HepG2 (cell line): ENCODE measurements around the gene SIRPB2. TPM values are rescaled to one million over a fixed set of nuclear protein-coding genes. Genes with fewer than 3 reads are reported as not detected.

ENCODE experiments used
- ATAC-seq: fragments of 200-7000 bp; cut with Tn5 transposase; 3 replicates; pipeline ENCODE4 v1.9.1; 2020; ENCODE audit warnings: mild to moderate bottlenecking, moderate library complexity
- BruUV-seq: library from RNA; stranded (reverse); fragments of 400-500 nt; replicated peaks from 2 replicates; lab custom pipeline; 2021; lab: Mats Ljungman, UMichigan
- CTCF ChIA-PET: fragments of 300-600 bp; formaldehyde crosslinking; extraction: SDS; loops from one replicate; lab custom pipeline; 2021; ENCODE audit warnings: low total read pairs, inconsistent platforms, low intra/inter-chr PET ratio; lab: Yijun Ruan, JAX
- POLR2A ChIA-PET: fragments of 350-600 bp; sonication (Branson Sonifier 250); formaldehyde crosslinking; loops from one replicate; lab custom pipeline; 2020; ENCODE audit warnings: antibody characterized with exemption, inconsistent platforms; lab: Yijun Ruan, JAX
- DNase-seq: peaks from one replicate; pipeline ENCODE4 v3.0.0-alpha.2; 2015; ENCODE audit warnings: low spot score
- FAIRE-seq: peaks from 3 replicates; lab custom pipeline; 2011; peaks lifted over from hg19 to GRCh38; lab: Jason Lieb, UNC
- H2AFZ ChIP-seq: one replicate; pipeline ENCODE4 v1.6.1; 2011; ENCODE audit warnings: low read length, inconsistent platforms
- H3K27ac ChIP-seq: fragments of 300-600 bp; 3 replicates; pipeline ENCODE4 v1.8.0; 2011; ENCODE audit warnings: mixed run types, mild to moderate bottlenecking, mixed read lengths, low read length, inconsistent platforms; ENCODE audit not compliant: insufficient read depth; ENCODE audit errors: extremely low read length
- H3K27me3 ChIP-seq, 2 experiments: fragments of 200-600 bp in 1 of 2; 2 replicates in 1 of 2; 3 replicates in 1 of 2; pipeline versions ENCODE4 v1.6.0 to v1.8.0; 2011; ENCODE audit warnings: low read length in 2 of 2, mild to moderate bottlenecking in 2 of 2, moderate library complexity in 2 of 2, inconsistent platforms in 1 of 2; ENCODE audit not compliant: insufficient read depth in 2 of 2, control insufficient read depth in 1 of 2
- H3K36me3 ChIP-seq, 2 experiments: fragments of 200-600 bp in 1 of 2; replicated peaks in 1 of 2; 2 replicates in 1 of 2; 3 replicates in 1 of 2; pipeline versions ENCODE4 v1.5.1 to v1.8.0; 2011; ENCODE audit warnings: low read length in 2 of 2, inconsistent platforms in 1 of 2; ENCODE audit not compliant: insufficient read depth in 2 of 2, control insufficient read depth in 1 of 2
- H3K4me1 ChIP-seq: 2 replicates; pipeline ENCODE4 v1.5.1; 2012; ENCODE audit warnings: low read length, inconsistent platforms; ENCODE audit not compliant: insufficient read depth
- H3K4me2 ChIP-seq: 2 replicates; pipeline ENCODE4 v1.6.0; 2011; ENCODE audit warnings: low read depth, low read length, inconsistent platforms
- H3K4me3 ChIP-seq, 3 experiments: fragments of 200-600 bp in 1 of 3; sonication (generic), shearing (Covaris generic) in 1 of 3; replicated peaks in 1 of 3; 2 replicates each; pipeline ENCODE4 v1.5.1; 2011 to 2016; ENCODE audit warnings: low read length in 3 of 3, inconsistent platforms in 2 of 3, low read depth in 2 of 3, mild to moderate bottlenecking in 2 of 3, control low read depth in 1 of 3, mixed read lengths in 1 of 3; ENCODE audit not compliant: insufficient read depth in 1 of 3
- H3K79me2 ChIP-seq: one replicate; pipeline ENCODE4 v1.6.1; 2011; ENCODE audit warnings: low read length, inconsistent platforms; ENCODE audit not compliant: insufficient read depth
- H3K9ac ChIP-seq: 2 replicates; pipeline ENCODE4 v1.6.0; 2011; ENCODE audit warnings: mild to moderate bottlenecking, low read depth, low read length, inconsistent platforms; ENCODE audit not compliant: insufficient read depth
- H3K9me3 ChIP-seq: 2 replicates; pipeline ENCODE4 v1.5.1; 2012; ENCODE audit warnings: mild to moderate bottlenecking, low read length
- H4K20me1 ChIP-seq: 2 replicates; pipeline ENCODE4 v1.6.0; 2011; ENCODE audit warnings: inconsistent platforms, mild to moderate bottlenecking, low read length, moderate library complexity; ENCODE audit not compliant: insufficient read depth
- CEBPB ChIP-seq: IDR thresholded peaks from 2 replicates; pipeline ENCODE4 v1.6.1; 2011; ENCODE audit warnings: low read depth, low read length, improper control_type of control experiment, borderline replicate concordance
- CREB1 ChIP-seq, 2 experiments: fragments of 450-650 bp in 1 of 2; IDR thresholded peaks; 2 replicates each; pipeline ENCODE4 v1.6.1; 2016 to 2017; ENCODE audit warnings: control low read depth in 1 of 2, mild to moderate bottlenecking in 1 of 2, missing compliant biosample characterization in 1 of 2, missing genetic modification characterization in 1 of 2
- KAT2B ChIP-seq: fragments of 150-350 bp; IDR thresholded peaks from 2 replicates; pipeline ENCODE4 v1.6.1; 2014; ENCODE audit warnings: low read depth, low read length, borderline replicate concordance
- KLF9 ChIP-seq: IDR thresholded peaks from 2 replicates; pipeline ENCODE4 v1.6.1; 2016; ENCODE audit warnings: low read depth
- POLR2AphosphoS2 ChIP-seq: IDR thresholded peaks from 2 replicates; pipeline ENCODE4 v1.6.1; 2011; ENCODE audit warnings: low read depth, low read length, improper control_type of control experiment
- REL ChIP-seq: sonication (generic); formaldehyde crosslinking; conservative IDR thresholded peaks from 2 replicates; pipeline ENCODE4 v1.8.0; 2022; ENCODE audit warnings: mild to moderate bottlenecking, missing genetic modification reagents, moderate library complexity
- SP4 ChIP-seq: sonication (generic); formaldehyde crosslinking; IDR thresholded peaks from 2 replicates; pipeline ENCODE4 v1.8.1; 2023; ENCODE audit warnings: mild to moderate bottlenecking, missing genetic modification reagents
- ZNF274 ChIP-seq: sonication (generic); formaldehyde crosslinking; IDR thresholded peaks from 2 replicates; pipeline ENCODE4 v1.5.1; 2020; ENCODE audit warnings: mild to moderate bottlenecking, missing genetic modification reagents
- WGBS: methylation state at CpG from one replicate; pipeline ENCODE4 v1.1.6; 2017; ENCODE audit warnings: low lambda C conversion rate; 5-methylcytosine and 5-hydroxymethylcytosine counted together
- in situ Hi-C: cut with HindIII; loops from 2 replicates; pipeline ENCODE4 v1.10.0; 2017; ENCODE audit warnings: low pct_unique_long_range_greater_than_20kb; ENCODE audit not compliant: extremely low pct_ligation_motif_present
- intact Hi-C: fragments of 100-400 bp; cut with micrococcal nuclease; formaldehyde crosslinking; loops from one replicate; pipeline ENCODE4 v1.10.0; 2022; ENCODE audit not compliant: unreplicated experiment
- polyA plus RNA-seq, 8 experiments: library from polyadenylated mRNA; depleted of rRNA in 3 of 8; stranded (reverse) in 7 of 8; unstranded in 1 of 8; fragments of >200 nt; fragmentation: Illumina TruSeq in 4 of 8; extraction: Trizol in 4 of 8; gene quantifications; 2 replicates each; pipeline versions ENCODE4 v1.2.1 to v1.2.3, GENCODE V29; 2011 to 2016; ENCODE audit warnings: low read depth in 4 of 8, missing spikeins in 1 of 8, mixed read lengths in 1 of 8; ENCODE audit not compliant: insufficient read depth in 1 of 8
- total RNA-seq, 5 experiments: library from RNA; depleted of rRNA; stranded (reverse); fragments of >200 nt; fragmentation: Illumina TruSeq; extraction: Trizol; gene quantifications; 2 replicates each; pipeline ENCODE4 v1.2.3, GENCODE V29; 2016; ENCODE audit warnings: low read depth in 1 of 5

Gene SIRPB2
- total and polyA plus RNA-seq, 2 of the 13 experiments (the other 11 are each of a cell fraction or from before 2014, with no cell fraction given), result not detected

- H3K4me1 ChIP-seq, result peaks cover 20% of the 10 kb centered on the region
- FAIRE-seq (no peak), DNase-seq (no peak)
- H3K79me2 ChIP-seq, result peaks cover 48% of the 10 kb centered on the region
- no peak overlapping the region for H3K27ac ChIP-seq
- H3K4me3 ChIP-seq, result no peak overlapping the region
- BruUV-seq, result no TSS peak
- H3K4me2 ChIP-seq, result no peak overlapping the region
- in situ Hi-C loops, result no loop called here
- H2AFZ ChIP-seq, result no peak overlapping the region
- TF ChIP-seq CEBPB (peak; percentile 76), REL (CRISPR knock-in tag) (no peak), SP4 (CRISPR knock-in tag) (no peak), KLF9 (CRISPR knock-in tag) (no peak)
- TF ChIP-seq, all 625 proteins: peak for 1
- Histone ChIP-seq H3K36me3 (peaks cover 49 to 84% of the 10 kb centered on the region in 2 experiments), H3K27me3 (no peaks in the 10 kb centered on the region), H4K20me1 (peaks cover 7% of the 10 kb centered on the region), H3K9me3 (no peaks in the 10 kb centered on the region), H3K9ac (no peak overlapping the region)
- ChIA-PET POLR2A (no interaction called here), CTCF (no interaction called here)
- ATAC-seq, result no peak
- intact Hi-C loops, result no loop called here
- 97% methylated on average over 2 of the region's 2 CpGs for WGBS
Measured at GRCh38 chr20:1460275-1460674, 30.9 kb downstream of the SIRPB2 start.

- in situ Hi-C loops, result no loop called here
- DNase-seq (no peak), FAIRE-seq (no peak)
- Histone ChIP-seq H3K9me3 (no peaks in the 10 kb centered on the region), H3K9ac (no peak overlapping the region)
- TF ChIP-seq ZNF274 (CRISPR knock-in tag) (no peak), POLR2AphosphoS2 (peak; percentile 77; the same call in 1 of the 2 replicates), KAT2B (0 out of 2 replicates have a peak, but pooled peaks have one; percentile 0), CREB1 (IDR thresholded peaks at IDR 0.05) (no peak), CREB1 (CRISPR knock-in tag; IDR thresholded peaks at IDR 0.05) (no peak)
- TF ChIP-seq, all 625 proteins: peak for 2
- 91% methylated on average over 2 of the region's 2 CpGs for WGBS
- Histone ChIP-seq H3K27ac (no peak overlapping the region), H3K4me2 (no peak overlapping the region), H3K4me1 (0 out of 2 replicates have a peak, but pooled peaks cover 7% of the 10 kb centered on the region), H3K4me3 (no peak overlapping the region), H4K20me1 (peaks cover 3% of the 10 kb centered on the region; the same call in 1 of the 2 replicates), H3K27me3 (no peaks in the 10 kb centered on the region), H2AFZ (no peak overlapping the region), H3K36me3 (peaks cover 49 to 91% of the 10 kb centered on the region in 2 experiments), H3K79me2 (peaks cover 25% of the 10 kb centered on the region)
- ChIA-PET POLR2A (no interaction called here), CTCF (no interaction called here)
- no peak for ATAC-seq
- BruUV-seq, result no TSS peak
- intact Hi-C loops, result no loop called here
Measured at GRCh38 chr20:1457992-1458391, 33.2 kb downstream of the SIRPB2 start.
